HEK293T (cell line): Measurements from ENCODE around the gene XKR7.
"Not testable (repeated sequence)": the region's sequence is repeated elsewhere in the genome, so short reads cannot be mapped to it uniquely, and the experiment has no call there.

Source experiments
- CTCF ChIA-PET: fragments of 350-600 bp; formaldehyde crosslinking; extraction: SDS; loops from one replicate; lab custom pipeline; 2021; ENCODE audit warnings: antibody characterized with exemption, inconsistent platforms; lab: Yijun Ruan, JAX
- POLR2A ChIA-PET: fragments of 350-600 bp; formaldehyde crosslinking; extraction: SDS; loops from one replicate; lab custom pipeline; 2020; ENCODE audit warnings: antibody characterized with exemption, inconsistent platforms; lab: Yijun Ruan, JAX
- DNase-seq: peaks from one replicate; pipeline ENCODE4 v3.0.0; 2012; ENCODE audit warnings: mixed read lengths; ENCODE audit errors: extremely low spot score
- ARNT ChIP-seq: fragments of 450-650 bp; IDR thresholded peaks from 2 replicates; pipeline ENCODE4 v1.6.1; 2017; ENCODE audit warnings: mild to moderate bottlenecking
- BHLHE40 ChIP-seq: fragments of 450-650 bp; IDR thresholded peaks from 2 replicates; pipeline ENCODE4 v1.6.1; 2016; ENCODE audit warnings: mild to moderate bottlenecking, moderate library complexity, borderline replicate concordance
- CTBP1 ChIP-seq: fragments of 450-650 bp; IDR thresholded peaks from 2 replicates; pipeline ENCODE4 v1.6.1; 2016; ENCODE audit warnings: borderline replicate concordance
- ELF4 ChIP-seq: fragments of 450-650 bp; IDR thresholded peaks from 2 replicates; pipeline ENCODE4 v1.6.1; 2017; ENCODE audit warnings: antibody characterized with exemption
- FOXA1 ChIP-seq: fragments of 450-650 bp; IDR thresholded peaks from 2 replicates; pipeline ENCODE4 v1.6.1; 2016; ENCODE audit warnings: mild to moderate bottlenecking
- FOXK2 ChIP-seq: fragments of 450-650 bp; IDR thresholded peaks from 2 replicates; pipeline ENCODE4 v1.6.1; 2016; ENCODE audit warnings: mild to moderate bottlenecking
- FOXM1 ChIP-seq: fragments of 450-650 bp; IDR thresholded peaks from 2 replicates; pipeline ENCODE4 v1.6.1; 2017; ENCODE audit warnings: mild to moderate bottlenecking, borderline replicate concordance
- HDGF ChIP-seq: fragments of 450-650 bp; IDR thresholded peaks from 2 replicates; pipeline ENCODE4 v1.6.1; 2017; ENCODE audit warnings: antibody characterized with exemption, borderline replicate concordance
- L3MBTL2 ChIP-seq: fragments of 450-650 bp; conservative IDR thresholded peaks from 2 replicates; pipeline ENCODE4 v1.6.1; 2016; ENCODE audit warnings: mild to moderate bottlenecking
- LEF1 ChIP-seq: fragments of 450-650 bp; IDR thresholded peaks from 2 replicates; pipeline ENCODE4 v1.6.1; 2017; ENCODE audit warnings: mild to moderate bottlenecking, borderline replicate concordance
- NFRKB ChIP-seq: fragments of 450-650 bp; IDR thresholded peaks from 2 replicates; pipeline ENCODE4 v1.6.1; 2016; ENCODE audit warnings: mild to moderate bottlenecking, moderate library complexity
- SP1 ChIP-seq: fragments of 450-650 bp; IDR thresholded peaks from 2 replicates; pipeline ENCODE4 v1.6.1; 2017
- SUZ12 ChIP-seq: fragments of 450-650 bp; IDR thresholded peaks from 2 replicates; pipeline ENCODE4 v1.6.1; 2016; ENCODE audit warnings: mild to moderate bottlenecking
- TARDBP ChIP-seq: fragments of 450-650 bp; IDR thresholded peaks from 2 replicates; pipeline ENCODE4 v1.6.1; 2016
- ZNF384 ChIP-seq: fragments of 450-650 bp; IDR thresholded peaks from 2 replicates; pipeline ENCODE4 v1.6.1; 2016
- TF ChIP-seq, protein P1 (sequence below): fragments of 450-650 bp; IDR thresholded peaks from 2 replicates; pipeline ENCODE4 v1.6.1; 2016

XKR7 gene

DNA sequence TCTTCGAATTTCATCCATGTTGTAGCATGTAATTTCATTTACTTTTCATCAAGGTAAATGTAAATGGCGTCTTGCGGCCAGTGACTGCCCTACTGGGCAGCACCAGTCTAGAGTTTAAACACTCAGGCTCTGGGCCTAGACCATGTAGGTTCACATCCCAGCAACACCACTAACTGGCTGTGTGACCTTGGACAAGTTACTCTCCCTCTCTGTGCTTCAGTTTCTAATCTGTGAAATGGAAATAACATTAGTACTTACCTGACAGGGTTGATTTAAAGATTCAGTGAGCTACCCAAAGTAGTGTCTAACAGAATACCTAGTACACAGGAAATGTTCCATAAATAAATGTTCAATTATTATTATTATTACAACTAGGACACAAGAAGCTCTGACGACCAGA lies 45.4 kb upstream of the XKR7 start:
- TF ChIP-seq L3MBTL2 (no peak), FOXA1 (no peak), CTBP1 (no peak), ELF4 (no peak), ARNT (no peak), ZNF384 (no peak), FOXK2 (no peak)
- no peak for DNase-seq
- ChIA-PET POLR2A (interaction anchor here (1.7 kb wide), 1 partner anchor 42 kb away, joined by 5 read pairs; no protein-coding TSS in a partner anchor), CTCF (no interaction called here)

DNA sequence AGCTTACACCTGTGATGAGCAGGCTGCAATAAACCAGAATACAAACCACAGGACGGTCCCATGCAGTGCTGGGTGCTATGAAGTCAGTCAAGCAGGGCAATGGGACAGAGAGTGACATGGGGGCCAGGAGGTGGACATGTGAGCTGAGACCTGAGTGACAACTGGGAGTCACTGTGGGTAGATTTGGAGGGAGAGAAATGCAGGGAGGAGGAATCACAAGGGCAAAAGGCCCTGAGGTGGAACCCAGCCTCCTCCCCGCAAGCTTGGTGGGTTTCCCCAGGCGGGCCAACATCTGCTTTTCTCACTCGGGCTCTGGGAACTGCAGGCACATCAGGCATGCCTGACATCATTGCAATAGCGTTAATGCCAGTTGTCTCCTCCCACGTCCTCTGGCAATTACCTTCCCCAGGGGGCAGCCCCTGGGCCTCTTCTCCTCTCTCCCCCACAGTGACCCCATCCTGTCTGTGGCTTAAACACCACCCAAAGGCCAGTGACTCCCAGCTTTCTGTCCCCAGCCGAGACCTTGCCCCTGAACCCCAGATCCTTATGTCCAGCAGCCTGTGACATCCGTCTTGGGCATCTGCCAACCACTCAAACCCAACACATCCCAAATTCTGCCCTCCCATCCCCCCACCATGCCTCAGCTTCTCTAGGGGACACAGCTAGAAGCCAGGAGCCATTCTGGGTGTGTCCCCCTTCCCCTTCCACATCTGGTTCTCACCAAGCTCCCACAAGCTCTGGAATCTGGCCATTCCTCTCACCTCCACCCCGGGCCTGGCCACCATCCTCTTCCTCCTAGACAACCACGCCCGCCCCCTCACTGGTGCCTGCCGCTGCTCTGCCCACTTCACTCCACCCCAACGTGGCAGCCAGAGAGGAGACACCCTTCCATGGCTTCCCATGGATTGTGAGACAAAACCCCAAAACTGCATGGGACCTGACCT lies 44.3 kb upstream of the XKR7 start:
- DNase-seq, result no peak
- no peak for TF ChIP-seq ZNF384
- TF ChIP-seq HDGF, result no peak
- TF ChIP-seq FOXM1, result no peak
- no peak for TF ChIP-seq L3MBTL2
- no peak for TF ChIP-seq TARDBP
- TF ChIP-seq SUZ12, result no peak
- TF ChIP-seq ELF4, result no peak
- no peak for TF ChIP-seq SP1
- no peak for TF ChIP-seq NFRKB
- no peak for TF ChIP-seq BHLHE40
- TF ChIP-seq ARNT, result no peak
- no peak for TF ChIP-seq FOXK2
- TF ChIP-seq CTBP1, result no peak
- ChIA-PET POLR2A (interaction anchor here (0.8 to 1.7 kb wide), 2 partner anchors 43 to 44 kb away, joined by 3 to 5 read pairs; no protein-coding TSS in a partner anchor), CTCF (no interaction called here)

DNA sequence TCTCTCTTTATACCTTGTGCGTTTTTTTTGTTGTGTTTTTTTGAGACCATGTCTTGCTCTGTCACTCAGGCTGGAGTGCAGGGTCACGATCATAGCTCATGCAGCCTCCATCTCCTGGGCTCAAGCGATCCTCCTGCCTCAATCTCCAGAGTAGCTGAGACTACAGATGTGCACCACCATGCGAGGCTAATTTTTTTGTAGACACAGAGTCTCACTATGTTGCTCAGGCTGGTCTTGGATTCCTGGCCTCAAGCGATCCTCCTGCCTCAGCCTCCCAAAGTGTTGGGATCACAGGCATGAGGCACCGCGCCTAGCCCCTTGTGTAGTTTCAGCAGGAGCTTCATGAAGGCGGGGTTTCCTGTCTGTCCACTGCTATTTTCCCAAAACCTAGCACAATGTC lies 43.4 kb upstream of the XKR7 start:
- CTCF ChIA-PET, result no interaction called here
- DNase-seq, result no peak
- TF ChIP-seq FOXA1, result no peak
- TF ChIP-seq FOXM1, result no peak
- TF ChIP-seq, protein P1, sequence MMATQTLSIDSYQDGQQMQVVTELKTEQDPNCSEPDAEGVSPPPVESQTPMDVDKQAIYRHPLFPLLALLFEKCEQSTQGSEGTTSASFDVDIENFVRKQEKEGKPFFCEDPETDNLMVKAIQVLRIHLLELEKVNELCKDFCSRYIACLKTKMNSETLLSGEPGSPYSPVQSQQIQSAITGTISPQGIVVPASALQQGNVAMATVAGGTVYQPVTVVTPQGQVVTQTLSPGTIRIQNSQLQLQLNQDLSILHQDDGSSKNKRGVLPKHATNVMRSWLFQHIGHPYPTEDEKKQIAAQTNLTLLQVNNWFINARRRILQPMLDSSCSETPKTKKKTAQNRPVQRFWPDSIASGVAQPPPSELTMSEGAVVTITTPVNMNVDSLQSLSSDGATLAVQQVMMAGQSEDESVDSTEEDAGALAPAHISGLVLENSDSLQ, result no peak
- no peak for TF ChIP-seq L3MBTL2
- TF ChIP-seq ARNT, result no peak
- TF ChIP-seq FOXK2, result no peak
- POLR2A ChIA-PET, result interaction anchor here (0.8 kb wide), 1 partner anchor 45 kb away, joined by 3 read pairs; no protein-coding TSS in a partner anchor

DNA sequence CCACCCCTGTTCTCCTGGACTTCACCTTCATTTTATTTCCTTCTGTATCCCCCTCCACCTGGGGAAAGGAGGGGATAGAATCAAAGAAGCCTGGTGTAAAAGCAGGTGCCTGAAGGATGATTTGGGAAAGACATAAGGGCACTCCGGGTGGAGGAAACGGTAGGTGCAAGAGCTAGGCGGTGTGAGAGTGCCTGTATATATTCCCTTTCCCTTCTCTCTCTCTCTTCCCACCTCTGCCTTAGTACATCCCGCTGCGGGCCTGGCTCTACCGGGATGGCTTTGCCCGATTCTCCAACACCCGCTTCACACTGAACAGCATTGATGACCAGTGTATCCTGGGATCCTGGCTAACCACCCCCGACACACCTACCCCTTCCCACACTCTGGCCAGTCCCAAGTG lies 42.3 kb upstream of the XKR7 start:
- CTCF ChIA-PET, result no interaction called here
- POLR2A ChIA-PET, result no interaction called here
- DNase-seq, result no peak
- TF ChIP-seq BHLHE40 (no peak), NFRKB (no peak), ZNF384 (no peak), SUZ12 (no peak), CTBP1 (no peak)
- TF ChIP-seq, protein P1, result no peak

DNA sequence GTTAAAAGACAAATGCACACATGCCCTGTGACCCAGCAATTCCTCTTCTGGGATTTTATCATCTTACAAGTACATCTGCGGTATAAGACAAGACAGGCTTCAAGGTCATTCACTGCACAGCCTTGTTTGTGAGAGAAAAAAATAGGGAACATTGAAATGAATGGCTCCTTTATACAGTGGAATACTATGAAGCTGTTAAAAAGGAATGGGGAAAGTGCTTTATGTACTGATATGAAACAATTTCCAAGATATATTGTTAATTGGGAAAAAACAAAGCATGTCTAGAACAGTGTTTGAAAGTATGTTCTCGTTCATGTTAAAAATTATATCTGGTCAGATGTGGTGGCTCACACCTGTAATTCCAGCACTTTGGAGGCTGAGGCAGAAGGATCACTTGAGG lies 41.5 kb upstream of the XKR7 start:
- no peak for DNase-seq
- TF ChIP-seq FOXM1 (no peak), ARNT (no peak)
- POLR2A ChIA-PET, result no interaction called here
- CTCF ChIA-PET, result no interaction called here

DNA sequence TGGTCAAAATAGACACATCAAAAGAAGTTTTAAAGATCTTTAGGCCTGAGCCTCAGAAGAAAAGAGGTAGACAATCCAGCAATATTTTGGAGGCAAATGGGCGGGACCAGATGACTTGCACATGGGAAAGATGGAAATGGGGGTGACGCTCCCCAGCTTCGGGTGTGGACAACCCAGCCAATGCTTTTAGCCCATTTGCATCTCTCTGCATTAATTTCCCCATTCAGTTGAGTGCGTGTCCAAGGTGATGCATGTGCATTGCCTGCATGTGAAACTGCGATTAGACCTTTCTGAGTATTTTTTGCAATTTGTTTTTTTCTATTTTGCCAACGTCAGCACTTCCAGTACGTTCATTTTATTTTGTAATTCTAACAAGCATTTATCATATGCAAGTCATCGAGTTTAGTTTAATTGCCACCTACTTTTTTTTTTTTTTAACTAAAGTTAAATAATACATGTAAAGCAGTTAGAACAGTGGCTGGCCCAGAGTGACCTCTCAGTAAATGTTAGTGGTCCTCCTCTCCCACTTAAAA lies 40.3 kb upstream of the XKR7 start:
- POLR2A ChIA-PET, result no interaction called here

DNA sequence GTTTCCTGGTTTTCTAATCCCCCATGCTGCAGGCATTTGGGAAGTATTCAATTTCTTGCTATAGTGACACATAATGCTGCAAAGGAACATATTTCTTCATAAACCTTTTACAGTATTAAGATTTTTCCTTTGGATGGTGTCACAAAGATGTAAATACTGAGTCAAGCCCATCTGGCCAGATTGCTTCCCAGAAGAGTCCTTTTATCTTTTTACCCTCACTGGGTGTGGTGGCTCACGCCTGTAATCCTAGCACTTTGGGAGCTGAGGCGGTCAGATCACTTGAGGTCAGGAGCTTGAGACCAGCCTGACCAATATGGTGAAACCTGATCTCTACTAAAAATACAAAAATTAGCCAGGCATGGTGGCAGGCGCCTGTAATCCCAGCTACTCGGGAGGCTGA lies 38.3 kb upstream of the XKR7 start:
- POLR2A ChIA-PET, DNase-seq, CTCF ChIA-PET: not testable (repeated sequence)

More for the DNA sequence above, 40.3 kb upstream of the XKR7 start:
- CTCF ChIA-PET, result interaction anchor here (0.9 kb wide), 1 partner anchor 90 kb away, joined by 4 read pairs; no protein-coding TSS in a partner anchor
- TF ChIP-seq ZNF384 (no peak), HDGF (no peak), SUZ12 (no peak), FOXK2 (no peak), SP1 (no peak), L3MBTL2 (no peak), BHLHE40 (no peak), NFRKB (no peak), ELF4 (no peak), LEF1 (no peak), TARDBP (no peak), ARNT (no peak), CTBP1 (no peak), FOXA1 (no peak), FOXM1 (no peak)
- TF ChIP-seq, protein P1, result no peak
- DNase-seq, result no peak
